Aorta (tissue), 5 donors: ENCODE measurements around the gene PPP4R1. TPM values are rescaled to one million over a fixed set of nuclear protein-coding genes. Genes with fewer than 3 reads are reported as not detected.

Experiments used
- ATAC-seq: fragments of 200-7000 bp; cut with Tn5 transposase; one replicate; pipeline ENCODE4 v1.9.1; 2022; ENCODE audit warnings: moderate library complexity; ENCODE audit not compliant: low FRiP score
- DNase-seq, 2 donors: peaks; one replicate each; pipeline ENCODE4 v3.0.0-alpha.2; 2020
- H3K27ac ChIP-seq, 2 donors: one replicate each; pipeline ENCODE4 v1.5.1; 2013; ENCODE audit warnings: low read length in 2 of 2, mild to moderate bottlenecking in 2 of 2, moderate library complexity in 2 of 2, control low read depth in 1 of 2, inconsistent platforms in 1 of 2, low read depth in 1 of 2
- H3K27me3 ChIP-seq, 2 donors: one replicate each; pipeline ENCODE4 v1.6.1; 2013; ENCODE audit warnings: control low read depth in 1 of 2, low read length in 1 of 2, mild to moderate bottlenecking in 1 of 2, moderate library complexity in 1 of 2; ENCODE audit not compliant: insufficient read depth in 2 of 2, control insufficient read depth in 1 of 2
- H3K36me3 ChIP-seq, 2 donors: one replicate each; pipeline ENCODE4 v1.6.1; 2013; ENCODE audit warnings: control low read depth in 1 of 2, low read length in 1 of 2, mild to moderate bottlenecking in 1 of 2; ENCODE audit not compliant: insufficient read depth in 2 of 2, control insufficient read depth in 1 of 2
- H3K4me1 ChIP-seq, 2 donors: one replicate each; pipeline ENCODE4 v1.6.1; 2013; ENCODE audit warnings: low read length in 2 of 2, control low read depth in 1 of 2, mild to moderate bottlenecking in 1 of 2, moderate library complexity in 1 of 2; ENCODE audit not compliant: insufficient read depth in 2 of 2, control insufficient read depth in 1 of 2
- H3K4me3 ChIP-seq, 2 donors: one replicate each; pipeline ENCODE4 v1.5.1; 2013; ENCODE audit warnings: low read length in 2 of 2, control low read depth in 1 of 2, mild to moderate bottlenecking in 1 of 2
- H3K9me3 ChIP-seq: one replicate; pipeline ENCODE4 v1.6.1; 2013; ENCODE audit warnings: mild to moderate bottlenecking, low read length; ENCODE audit not compliant: control insufficient read depth
- WGBS, 2 donors: extraction: QIAGEN DNeasy Blood & Tissue Kit; methylation state at CpG; one replicate each; pipeline ENCODE4 v1.1.7; 2013; 5-methylcytosine and 5-hydroxymethylcytosine counted together
- intact Hi-C, 2 donors: fragments of 100-400 bp; cut with DNase I; formaldehyde crosslinking; loops; one replicate each; pipeline versions ENCODE4 v1.14.2 to v1.15.0; 2022
- polyA plus RNA-seq, 2 donors: library from polyadenylated mRNA; stranded (reverse); fragments of 200-250 nt; gene quantifications; one replicate each; pipeline ENCODE4 v1.2.3, GENCODE V29; 2013
- total RNA-seq, 2 donors: library from RNA; stranded (reverse); fragmentation: NEBNext Ultra II Directional; extraction: Animal tissue kit (Norgen Biotek cat#: 25700); gene quantifications; one replicate each; pipeline ENCODE4 v1.2.1, GENCODE V29; 2021
- donor health status: healthy with polysubstance abuse.
- donor health status: Bipolar disorder and iron deficiency.
- donor health status: DM: no; HTN: no; CAD: no.
- donor health status: DM: no; HTN: no; CAD: no.
- donor health status: DM: yes; HTN: yes; CAD: no.

Gene PPP4R1
- total and polyA plus RNA-seq, 4 donors, result 36.6 to 121 (median 78.8) TPM

- H3K36me3 ChIP-seq, result no peaks in the 10 kb centered on the region
- DNase-seq, result no peak
- intact Hi-C loops, result no loop called here
- no peak overlapping the region for H3K27ac ChIP-seq
- no peak overlapping the region for H3K4me3 ChIP-seq
- ATAC-seq, result no peak
- H3K4me1 ChIP-seq, result peaks cover 0 to 5% of the 10 kb centered on the region in 2 donors
- WGBS, 2 donors, result 72 to 87% methylated on average over 2 of the region's 2 CpGs
- no peaks in the 10 kb centered on the region for H3K9me3 ChIP-seq
- H3K27me3 ChIP-seq, result no peaks in the 10 kb centered on the region
Measured at GRCh38 chr18:9507565-9508088, 106.7 kb downstream of the PPP4R1 start.

GRCh38 chr18:9506046-9506792, 108.1 kb downstream of the PPP4R1 start:
- peaks cover 0 to 5% of the 10 kb centered on the region in 2 donors for H3K4me1 ChIP-seq
- WGBS, 2 donors, result 27 to 37% methylated on average over 4 of the region's 4 CpGs
- no peak for ATAC-seq
- no peaks in the 10 kb centered on the region for H3K9me3 ChIP-seq
- no peak overlapping the region for H3K4me3 ChIP-seq
- no peak overlapping the region for H3K27ac ChIP-seq
- no peak for DNase-seq
- H3K27me3 ChIP-seq, result no peaks in the 10 kb centered on the region
- H3K36me3 ChIP-seq, result no peaks in the 10 kb centered on the region
- intact Hi-C loops, result no loop called here

Other genes starting within 250 kb of the PPP4R1 start
- gene RALBP1, start 139.0 kb downstream of the PPP4R1 start, total RNA-seq, result 10 to 100 TPM; 52.6 to 55.3 TPM
- gene RALBP1, start 139.0 kb downstream of the PPP4R1 start, polyA plus RNA-seq, result 10 to 100 TPM; 31.3 to 55.0 TPM
- 100 to 1,000 TPM; 107 to 145 TPM for gene RAB31, start 93.7 kb upstream of the PPP4R1 start, total RNA-seq
- gene RAB31, start 93.7 kb upstream of the PPP4R1 start, polyA plus RNA-seq, result 10 to 100 TPM; 57.6 to 75.1 TPM